GM20000 (cell line): ENCODE results near the gene TYSND1.
"Not testable (repeated sequence)": the region's sequence is repeated elsewhere in the genome, so short reads cannot be mapped to it uniquely, and the experiment has no call there.

Experiments
- DNase-seq: peaks from one replicate; pipeline ENCODE4 v3.0.0; 2012; ENCODE audit warnings: low spot score
- TF ChIP-seq, protein P1 (sequence below): IDR thresholded peaks from 2 replicates; pipeline ENCODE4 v1.5.1; 2012; ENCODE audit warnings: mild to moderate bottlenecking, control low read depth; ENCODE audit errors: extremely low read depth, missing control alignments

Gene TYSND1

DNA sequence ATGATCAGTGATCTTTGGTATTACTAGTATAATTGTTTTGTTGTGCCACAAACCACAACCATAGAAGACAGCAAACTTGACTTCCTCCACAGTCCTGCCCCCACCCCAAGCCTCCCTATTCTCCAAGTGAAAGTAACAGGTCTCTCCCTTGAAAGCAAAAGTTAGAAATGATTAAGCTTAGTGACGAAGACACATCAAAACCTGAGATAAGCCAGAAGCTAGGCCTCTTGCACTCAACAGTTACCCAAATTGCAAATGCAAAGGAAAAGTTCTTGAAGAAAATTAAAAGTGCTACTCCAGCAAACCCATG lies 16.3 kb upstream of the TYSND1 start:
- DNase-seq: peak; percentile 73
- TF ChIP-seq, protein P1, sequence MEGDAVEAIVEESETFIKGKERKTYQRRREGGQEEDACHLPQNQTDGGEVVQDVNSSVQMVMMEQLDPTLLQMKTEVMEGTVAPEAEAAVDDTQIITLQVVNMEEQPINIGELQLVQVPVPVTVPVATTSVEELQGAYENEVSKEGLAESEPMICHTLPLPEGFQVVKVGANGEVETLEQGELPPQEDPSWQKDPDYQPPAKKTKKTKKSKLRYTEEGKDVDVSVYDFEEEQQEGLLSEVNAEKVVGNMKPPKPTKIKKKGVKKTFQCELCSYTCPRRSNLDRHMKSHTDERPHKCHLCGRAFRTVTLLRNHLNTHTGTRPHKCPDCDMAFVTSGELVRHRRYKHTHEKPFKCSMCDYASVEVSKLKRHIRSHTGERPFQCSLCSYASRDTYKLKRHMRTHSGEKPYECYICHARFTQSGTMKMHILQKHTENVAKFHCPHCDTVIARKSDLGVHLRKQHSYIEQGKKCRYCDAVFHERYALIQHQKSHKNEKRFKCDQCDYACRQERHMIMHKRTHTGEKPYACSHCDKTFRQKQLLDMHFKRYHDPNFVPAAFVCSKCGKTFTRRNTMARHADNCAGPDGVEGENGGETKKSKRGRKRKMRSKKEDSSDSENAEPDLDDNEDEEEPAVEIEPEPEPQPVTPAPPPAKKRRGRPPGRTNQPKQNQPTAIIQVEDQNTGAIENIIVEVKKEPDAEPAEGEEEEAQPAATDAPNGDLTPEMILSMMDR: no peak

DNA sequence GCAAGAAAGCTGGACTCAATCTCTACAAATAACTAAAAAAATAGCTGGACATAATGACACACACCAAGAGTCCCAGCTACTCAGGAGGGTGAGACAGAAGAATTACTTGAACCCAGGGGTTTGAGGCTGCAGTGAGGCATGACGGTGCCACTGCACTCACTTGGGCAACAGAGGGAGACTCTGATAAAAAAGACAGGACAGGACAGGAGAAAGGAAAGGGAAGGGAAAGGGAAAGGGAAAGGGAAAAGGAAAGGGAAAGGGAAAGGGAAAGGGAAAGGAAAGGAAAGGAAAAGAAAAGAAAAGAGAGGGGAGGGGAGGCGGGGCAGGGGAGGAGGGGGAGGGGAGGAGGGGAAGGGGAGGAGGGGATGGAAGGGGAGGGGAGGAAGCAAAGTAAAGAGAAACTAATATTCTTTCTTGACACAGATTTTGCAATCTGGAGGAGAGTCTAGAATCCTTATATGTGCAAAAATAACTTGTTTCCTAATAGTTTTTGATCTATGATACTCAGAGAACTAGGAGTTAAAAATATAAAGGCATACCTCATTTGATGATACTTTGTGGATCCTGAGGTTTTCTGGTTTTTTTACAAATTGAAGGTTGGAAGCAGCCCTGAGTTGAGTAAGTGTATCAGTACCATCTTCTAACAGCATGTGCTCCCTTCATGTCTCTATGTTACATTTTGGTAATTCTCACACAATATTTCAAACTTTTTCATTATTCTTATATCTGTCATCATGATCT lies 15.8 kb upstream of the TYSND1 start:
- DNase-seq: no peak
- TF ChIP-seq, protein P1: no peak

DNA sequence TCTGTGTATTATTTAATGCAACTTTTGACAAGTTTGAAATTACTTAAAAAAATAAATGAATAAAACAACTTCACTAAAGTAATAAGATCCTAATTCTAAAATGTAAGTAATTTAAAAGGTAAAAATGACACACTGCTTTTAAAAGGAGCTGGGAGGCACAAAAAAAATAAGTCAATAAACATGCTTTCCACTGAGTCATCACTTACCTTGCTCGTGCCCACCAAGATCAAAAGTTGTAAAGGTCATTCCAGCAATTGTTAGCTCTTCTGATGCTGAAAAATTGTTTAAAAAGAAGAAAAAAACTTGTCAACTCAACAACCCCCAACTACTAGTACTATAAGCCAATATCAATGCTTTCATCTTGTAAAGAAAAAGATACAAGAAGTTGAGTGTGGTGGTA lies 14.3 kb upstream of the TYSND1 start:
- TF ChIP-seq, protein P1: no peak
- no peak for DNase-seq

DNA sequence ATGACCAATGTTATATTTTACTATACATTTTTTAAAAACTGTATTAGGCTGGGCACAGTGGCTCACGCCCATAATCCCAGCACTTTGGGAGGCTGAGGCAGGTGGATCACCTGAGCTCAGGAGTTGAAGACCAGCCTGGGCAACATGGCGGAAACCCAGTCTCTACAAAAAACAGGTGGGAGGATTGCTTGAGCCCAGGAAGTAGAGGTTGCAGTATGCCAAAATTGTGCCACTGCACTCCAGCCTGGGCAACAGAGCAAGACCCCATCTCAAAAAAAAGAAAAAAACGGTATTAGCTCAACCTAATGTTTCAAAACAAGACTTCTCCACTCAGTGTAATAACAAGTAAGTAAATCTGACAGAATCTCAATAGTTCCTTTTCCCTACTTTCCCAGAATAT lies 12.9 kb upstream of the TYSND1 start:
- not testable (repeated sequence) for DNase-seq

DNA sequence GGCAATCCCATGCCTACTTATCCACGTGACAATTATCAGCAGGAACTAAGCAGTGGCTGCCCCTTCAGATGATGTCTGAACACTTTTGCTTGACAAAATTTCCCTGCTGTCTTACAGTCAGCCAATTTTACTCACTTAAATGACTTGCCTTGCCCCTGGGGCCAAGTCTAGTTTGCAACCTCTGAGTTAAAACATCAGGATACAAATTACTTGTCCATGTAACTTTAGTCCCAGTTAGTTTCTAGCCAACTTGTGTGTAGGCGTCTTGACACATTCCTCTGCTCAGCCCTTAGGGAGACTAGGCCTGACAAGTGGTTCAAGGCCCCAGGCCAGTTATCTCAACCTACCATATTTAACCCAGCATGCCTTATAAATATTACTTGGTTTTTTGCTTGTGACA lies 11.6 kb upstream of the TYSND1 start:
- TF ChIP-seq, protein P1: no peak
- DNase-seq: no peak

DNA sequence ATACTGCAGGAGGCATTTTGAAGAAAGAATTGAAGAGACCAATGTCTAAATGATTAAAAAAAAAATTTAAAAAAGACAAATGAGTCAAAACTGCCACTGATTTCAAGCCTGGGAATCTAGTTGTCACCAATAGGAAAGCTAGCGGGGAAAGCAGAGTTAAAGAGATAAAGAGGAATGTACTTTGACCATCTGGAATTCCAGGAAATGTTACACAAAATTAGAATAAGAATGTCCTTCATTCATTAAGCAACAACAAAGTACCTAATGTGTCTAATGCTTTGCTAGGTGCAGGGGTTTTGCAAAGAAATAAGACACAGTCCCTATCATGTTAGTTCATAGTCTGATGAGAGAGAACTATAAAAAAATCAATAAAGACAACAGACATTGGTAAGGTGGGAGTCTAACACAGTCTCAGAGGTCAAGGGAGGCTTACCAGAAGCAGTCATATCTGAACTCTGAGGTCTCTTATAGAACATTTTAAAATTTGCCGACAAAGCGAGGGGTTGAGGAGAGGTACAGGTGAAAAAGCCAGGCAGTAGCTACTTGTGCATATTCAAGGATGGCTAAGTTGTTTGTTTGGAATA lies 8.8 kb upstream of the TYSND1 start:
- TF ChIP-seq, protein P1: no peak
- no peak for DNase-seq

DNA sequence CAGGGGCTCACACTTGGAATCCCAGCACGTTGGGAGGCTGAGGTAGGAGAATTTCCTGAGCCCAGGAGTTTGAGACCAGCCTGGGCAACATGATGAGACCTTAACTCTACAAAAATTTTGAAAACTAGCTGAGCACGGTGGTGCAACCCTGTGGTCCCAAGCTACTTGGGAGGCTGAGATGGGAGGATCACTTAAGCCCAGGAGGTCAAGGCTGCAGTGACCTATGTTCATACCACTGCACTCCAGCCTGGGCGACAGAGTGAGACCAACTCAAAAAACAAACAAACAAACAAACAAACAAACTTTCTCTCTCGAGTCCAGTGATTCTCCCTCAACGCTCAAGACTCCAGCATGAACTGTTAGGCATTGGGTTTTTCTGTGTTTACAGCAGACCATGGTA lies 2.0 kb upstream of the TYSND1 start:
- TF ChIP-seq, protein P1: no peak
- no peak for DNase-seq

DNA sequence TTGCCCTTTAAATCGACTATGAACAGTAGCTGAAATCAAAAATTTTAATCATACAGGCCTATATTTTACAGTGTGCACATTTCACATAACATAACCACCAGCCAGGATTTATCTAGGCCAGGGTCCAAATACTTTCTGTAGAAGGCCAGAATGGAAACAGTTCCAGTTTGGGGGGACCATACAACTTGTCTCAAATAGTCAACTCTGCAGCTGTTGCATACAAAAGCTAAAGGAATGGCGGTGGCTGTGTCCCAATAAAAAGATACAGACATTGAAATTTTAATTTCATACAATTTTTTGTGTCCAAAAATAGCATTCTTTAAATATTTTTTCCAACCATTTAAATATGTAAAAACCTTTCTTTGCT lies 742 bp upstream of the TYSND1 start:
- no peak for DNase-seq
- TF ChIP-seq, protein P1: no peak
